GM13976 (cell line): ENCODE measurements around the gene SIRPA.

ENCODE experiments used
- DNase-seq: peaks from one replicate; pipeline ENCODE4 v3.0.0; 2012; ENCODE audit warnings: low spot score
- in situ Hi-C: fragments of 300-500 bp; cut with MboI; formaldehyde crosslinking; loops from one replicate; pipeline ENCODE4 v1.12.0; 2022; ENCODE audit warnings: low sequenced_read_pairs, mixed read lengths, inconsistent platforms; ENCODE audit not compliant: unreplicated experiment
- TF ChIP-seq, protein P1 (sequence below): IDR thresholded peaks from 2 replicates; pipeline ENCODE4 v1.5.1; 2012; ENCODE audit warnings: borderline replicate concordance, mild to moderate bottlenecking; ENCODE audit not compliant: insufficient read depth; ENCODE audit errors: extremely low read depth, missing control alignments, control extremely low read depth

The SIRPA gene

GRCh38 chr20:1927217-1927616, 32.0 kb downstream of the SIRPA start:
- TF ChIP-seq, protein P1, sequence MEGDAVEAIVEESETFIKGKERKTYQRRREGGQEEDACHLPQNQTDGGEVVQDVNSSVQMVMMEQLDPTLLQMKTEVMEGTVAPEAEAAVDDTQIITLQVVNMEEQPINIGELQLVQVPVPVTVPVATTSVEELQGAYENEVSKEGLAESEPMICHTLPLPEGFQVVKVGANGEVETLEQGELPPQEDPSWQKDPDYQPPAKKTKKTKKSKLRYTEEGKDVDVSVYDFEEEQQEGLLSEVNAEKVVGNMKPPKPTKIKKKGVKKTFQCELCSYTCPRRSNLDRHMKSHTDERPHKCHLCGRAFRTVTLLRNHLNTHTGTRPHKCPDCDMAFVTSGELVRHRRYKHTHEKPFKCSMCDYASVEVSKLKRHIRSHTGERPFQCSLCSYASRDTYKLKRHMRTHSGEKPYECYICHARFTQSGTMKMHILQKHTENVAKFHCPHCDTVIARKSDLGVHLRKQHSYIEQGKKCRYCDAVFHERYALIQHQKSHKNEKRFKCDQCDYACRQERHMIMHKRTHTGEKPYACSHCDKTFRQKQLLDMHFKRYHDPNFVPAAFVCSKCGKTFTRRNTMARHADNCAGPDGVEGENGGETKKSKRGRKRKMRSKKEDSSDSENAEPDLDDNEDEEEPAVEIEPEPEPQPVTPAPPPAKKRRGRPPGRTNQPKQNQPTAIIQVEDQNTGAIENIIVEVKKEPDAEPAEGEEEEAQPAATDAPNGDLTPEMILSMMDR, result no peak
- DNase-seq, result no peak
- in situ Hi-C loops, result no loop called here

- no peak for DNase-seq
- in situ Hi-C loops, result no loop called here
- TF ChIP-seq, protein P1, result no peak
These were observed 32.9 kb downstream of the SIRPA start for GRCh38 chr20:1928154-1928553.

DNA sequence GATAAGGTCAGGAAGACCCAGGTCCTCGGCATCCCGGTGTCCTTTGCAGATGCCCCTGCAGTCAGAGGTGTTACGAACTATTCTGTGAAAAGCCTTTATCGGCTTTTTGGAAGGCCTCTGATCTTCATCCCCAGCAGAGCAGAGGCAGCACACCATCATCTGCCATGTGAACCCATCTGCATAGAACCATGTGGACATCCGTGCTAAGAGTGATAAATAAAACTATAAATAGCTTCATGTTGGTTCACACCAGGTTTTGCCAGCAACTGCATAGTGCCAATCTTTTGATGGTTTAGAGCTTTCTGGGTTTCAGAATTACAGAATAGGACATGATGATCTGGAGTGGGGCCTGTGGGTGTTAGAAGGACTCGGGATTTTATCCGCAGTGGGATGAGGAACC, 33.6 kb downstream of the SIRPA start:
- in situ Hi-C loops, result no loop called here
- no peak for DNase-seq
- TF ChIP-seq, protein P1, result no peak

DNA sequence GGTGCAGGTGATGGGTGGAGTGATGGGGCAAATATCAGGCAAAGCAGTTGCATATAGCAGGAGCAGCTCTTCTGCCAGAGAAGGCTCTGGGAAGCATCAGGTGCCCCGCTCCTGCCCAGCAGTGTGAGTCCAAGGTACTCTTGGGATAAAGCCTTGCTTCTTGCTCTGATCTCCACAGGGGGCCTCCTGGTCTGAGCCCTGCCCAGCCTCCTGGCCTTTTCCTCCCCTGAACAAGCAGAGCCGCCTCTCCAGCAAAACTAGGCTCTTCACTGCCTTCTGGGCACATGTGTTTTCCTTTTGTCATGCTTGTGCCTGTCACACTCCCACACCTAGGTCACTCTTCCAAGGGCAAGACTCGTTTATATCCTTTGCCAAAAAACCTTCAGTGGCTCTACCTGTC, 34.3 kb downstream of the SIRPA start:
- DNase-seq, result no peak
- in situ Hi-C loops, result no loop called here
- TF ChIP-seq, protein P1, result no peak

- no peak for DNase-seq
- TF ChIP-seq, protein P1, result no peak
- in situ Hi-C loops, result no loop called here
These were observed 35.0 kb downstream of the SIRPA start for GRCh38 chr20:1930165-1930564.

DNA sequence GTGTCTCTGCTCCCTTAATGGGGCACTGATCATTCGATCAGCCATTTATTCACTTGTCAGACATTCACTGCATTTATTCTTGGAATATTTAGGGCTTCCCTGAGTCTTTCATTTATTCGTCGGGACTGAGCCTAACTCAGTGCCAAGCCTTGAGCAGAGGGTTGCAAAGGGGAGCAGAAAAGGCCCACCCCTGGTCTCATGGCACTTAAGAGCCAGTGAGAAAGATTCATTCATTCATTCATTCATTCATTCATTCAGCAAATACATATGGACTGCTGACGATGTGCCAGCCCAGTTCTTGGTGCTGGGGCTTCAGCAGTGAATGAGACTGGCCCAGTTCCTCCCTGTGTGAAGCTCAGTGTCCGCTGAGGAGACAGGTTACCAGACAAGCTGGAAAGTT, 36.6 kb downstream of the SIRPA start:
- in situ Hi-C loops, result no loop called here
- no peak for DNase-seq
- TF ChIP-seq, protein P1, result no peak

GRCh38 chr20:1932971-1933370, 37.8 kb downstream of the SIRPA start:
- no peak for DNase-seq
- TF ChIP-seq, protein P1, result no peak
- in situ Hi-C loops, result no loop called here
